Gastrocnemius medialis (tissue), 4 donors: ENCODE results near the gene DDIT4. TPM values are rescaled to one million over a fixed set of nuclear protein-coding genes. Genes with fewer than 3 reads are reported as not detected.

ENCODE experiments used
- ATAC-seq, 2 donors: fragments of 150-250 bp; one replicate each; pipeline ENCODE4 v1.9.1; 2016
- DNase-seq, 2 donors: peaks; one replicate each; pipeline ENCODE4 v3.0.0-alpha.2; 2019
- H3K27ac ChIP-seq, 4 donors: fragments of 200-600 bp; sonication (generic); 1 replicate in 1 of 4; 2 replicates in 3 of 4; pipeline ENCODE4 v1.5.1; 2016 to 2018; ENCODE audit warnings: mild to moderate bottlenecking in 2 of 4, moderate library complexity in 1 of 4
- H3K27me3 ChIP-seq, 3 donors: fragments of 200-600 bp; sonication (generic) in 2 of 3; 1 replicate in 1 of 3; 2 replicates in 2 of 3; pipeline versions ENCODE4 v1.5.1 to v1.6.0; 2016 to 2019; ENCODE audit warnings: mild to moderate bottlenecking in 1 of 3, moderate library complexity in 1 of 3
- H3K36me3 ChIP-seq, 2 donors: fragments of 200-600 bp; sonication (generic) in 1 of 2; one replicate each; pipeline ENCODE4 v1.5.1; 2017 to 2018
- H3K4me1 ChIP-seq, 2 donors: fragments of 200-600 bp; sonication (generic) in 1 of 2; one replicate each; pipeline ENCODE4 v1.5.1; 2016 to 2017; ENCODE audit warnings: mild to moderate bottlenecking in 2 of 2
- H3K4me3 ChIP-seq, 4 donors: fragments of 200-600 bp; sonication (generic) in 3 of 4; 1 replicate in 1 of 4; 2 replicates in 3 of 4; pipeline ENCODE4 v1.5.1; 2016 to 2019; ENCODE audit warnings: mild to moderate bottlenecking in 2 of 4
- H3K9me3 ChIP-seq, 3 donors: fragments of 200-600 bp; sonication (generic) in 2 of 3; 1 replicate in 1 of 3; 2 replicates in 2 of 3; pipeline ENCODE4 v1.5.1; 2016 to 2019
- CTCF ChIP-seq, 5 experiments: fragments of 450-650 bp in 3 of 5; fragments of 200-600 bp in 2 of 5; sonication (generic) in 2 of 5; IDR thresholded peaks in 4 of 5; conservative IDR thresholded peaks in 1 of 5; 1 replicate in 4 of 5; 2 replicates in 1 of 5; pipeline ENCODE4 v1.5.1; 2016 to 2019; ENCODE audit warnings: antibody characterized with exemption in 5 of 5, mild to moderate bottlenecking in 3 of 5, moderate library complexity in 3 of 5
- POLR2A ChIP-seq, 2 donors: fragments of 450-650 bp; IDR thresholded peaks; one replicate each; pipeline ENCODE4 v1.6.1; 2017; ENCODE audit warnings: antibody characterized with exemption in 2 of 2, mild to moderate bottlenecking in 2 of 2, moderate library complexity in 2 of 2
- in situ Hi-C, 4 donors: fragments of 200-750 bp; cut with MboI; loops; one replicate each; pipeline versions ENCODE4 v1.15.0 to v1.8.0; 2017; ENCODE audit warnings: low sequenced_read_pairs in 4 of 4
- intact Hi-C: fragments of 100-400 bp; cut with DNase I; formaldehyde crosslinking; loops from one replicate; pipeline ENCODE4 v1.15.1; 2023; ENCODE audit warnings: low total_unique reads
- total RNA-seq, 4 donors: library from RNA; depleted of rRNA; stranded (reverse); fragments of >200 nt; gene quantifications; one replicate each; pipeline versions ENCODE4 v1.1.0 to v1.2.3, GENCODE V29; 2016

Gene DDIT4
- total RNA-seq, 4 donors from 2014 or later, result 296 to 667 (median 319) TPM

DNA sequence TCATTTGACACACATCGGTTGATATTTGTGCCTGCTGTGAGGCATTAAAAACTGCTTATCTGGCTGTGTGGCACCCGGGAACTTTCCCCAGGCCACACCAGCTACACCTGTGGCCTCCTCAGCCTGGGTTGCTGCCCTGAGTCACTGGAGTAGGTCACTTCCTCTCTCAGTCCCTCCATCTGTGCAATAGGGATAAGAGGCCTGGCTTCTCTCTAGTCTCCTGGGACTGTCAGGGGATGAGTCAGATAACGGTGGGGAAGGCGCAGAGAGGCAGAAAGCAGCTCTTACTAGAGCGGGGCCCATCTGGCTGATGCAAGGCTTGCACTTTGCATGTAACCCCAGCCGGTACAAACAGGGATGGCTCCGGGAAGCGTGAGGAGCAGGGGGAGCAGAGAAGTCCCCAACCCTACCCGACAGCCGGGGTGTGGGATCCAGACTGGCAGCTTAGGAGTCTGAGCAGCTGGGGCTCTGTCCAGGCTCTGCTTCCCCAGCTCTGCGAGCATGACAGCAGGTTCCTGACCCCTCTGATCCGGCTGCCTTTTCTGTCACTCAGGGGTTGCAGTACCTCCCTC lies 47.0 kb downstream of the DDIT4 start:
- peaks cover 61 to 69% of the 10 kb centered on the region in 2 donors for H3K4me1 ChIP-seq
- intact Hi-C loops (no loop called here), in situ Hi-C loops (loop anchor here in 1 of 4 donors (5.0 kb wide), 1 partner anchor 103 kb away; the partner anchor contains the start of genes ANAPC16 and ASCC1)
- H3K9me3 ChIP-seq, result no peaks in the 10 kb centered on the region
- H3K36me3 ChIP-seq, result no peaks in the 10 kb centered on the region
- TF ChIP-seq CTCF (IDR thresholded peaks at IDR 0.05 in 4 of 5, conservative IDR thresholded peaks at IDR 0.05 in 1 of 5) (no peak), POLR2A (IDR thresholded peaks at IDR 0.05) (peak; percentile 62 to 67)
- DNase-seq (peak; percentile 76 to 88), ATAC-seq (peak; percentile 39 to 44)
- no peaks in the 10 kb centered on the region for H3K27me3 ChIP-seq
- H3K4me3 ChIP-seq, result no peak overlapping the region
- H3K27ac ChIP-seq, result peak overlapping the region; percentile 92 to 97 (median 96)

GRCh38 chr10:72321248-72322029 lies 47.7 kb downstream of the DDIT4 start:
- Histone ChIP-seq H3K27ac (peak overlapping the region; percentile 92 to 97 (median 96)), H3K4me3 (no peak overlapping the region), H3K9me3 (no peaks in the 10 kb centered on the region), H3K4me1 (peaks cover 57 to 66% of the 10 kb centered on the region in 2 donors), H3K36me3 (no peaks in the 10 kb centered on the region), H3K27me3 (no peaks in the 10 kb centered on the region)
- no peak for DNase-seq
- intact Hi-C loops, result no loop called here
- in situ Hi-C loops, result loop anchor here in 1 of 4 donors (5.0 kb wide), 1 partner anchor 104 kb away; the partner anchor contains the start of genes ANAPC16 and ASCC1
- TF ChIP-seq POLR2A (IDR thresholded peaks at IDR 0.05) (no peak), CTCF (IDR thresholded peaks at IDR 0.05 in 4 of 5, conservative IDR thresholded peaks at IDR 0.05 in 1 of 5) (no peak)
- ATAC-seq, result no peak

- H3K4me1 ChIP-seq, result peaks cover 52 to 64% of the 10 kb centered on the region in 2 donors
- H3K9me3 ChIP-seq, result no peaks in the 10 kb centered on the region
- ATAC-seq (no peak), DNase-seq (peak in 1 of 2 donors; percentile 17)
- TF ChIP-seq POLR2A (IDR thresholded peaks at IDR 0.05), result no peak
- peak overlapping the region in 1 of 4 donors; percentile 96 for H3K27ac ChIP-seq
- H3K36me3 ChIP-seq, result no peaks in the 10 kb centered on the region
- H3K27me3 ChIP-seq, result no peaks in the 10 kb centered on the region
- in situ Hi-C loops (loop anchor here in 1 of 4 donors (5.0 kb wide), 1 partner anchor 105 kb away; the partner anchor contains the start of genes ANAPC16 and ASCC1), intact Hi-C loops (no loop called here)
- no peak overlapping the region for H3K4me3 ChIP-seq
Observed at GRCh38 chr10:72322030-72322279, 48.2 kb downstream of the DDIT4 start.

DNA sequence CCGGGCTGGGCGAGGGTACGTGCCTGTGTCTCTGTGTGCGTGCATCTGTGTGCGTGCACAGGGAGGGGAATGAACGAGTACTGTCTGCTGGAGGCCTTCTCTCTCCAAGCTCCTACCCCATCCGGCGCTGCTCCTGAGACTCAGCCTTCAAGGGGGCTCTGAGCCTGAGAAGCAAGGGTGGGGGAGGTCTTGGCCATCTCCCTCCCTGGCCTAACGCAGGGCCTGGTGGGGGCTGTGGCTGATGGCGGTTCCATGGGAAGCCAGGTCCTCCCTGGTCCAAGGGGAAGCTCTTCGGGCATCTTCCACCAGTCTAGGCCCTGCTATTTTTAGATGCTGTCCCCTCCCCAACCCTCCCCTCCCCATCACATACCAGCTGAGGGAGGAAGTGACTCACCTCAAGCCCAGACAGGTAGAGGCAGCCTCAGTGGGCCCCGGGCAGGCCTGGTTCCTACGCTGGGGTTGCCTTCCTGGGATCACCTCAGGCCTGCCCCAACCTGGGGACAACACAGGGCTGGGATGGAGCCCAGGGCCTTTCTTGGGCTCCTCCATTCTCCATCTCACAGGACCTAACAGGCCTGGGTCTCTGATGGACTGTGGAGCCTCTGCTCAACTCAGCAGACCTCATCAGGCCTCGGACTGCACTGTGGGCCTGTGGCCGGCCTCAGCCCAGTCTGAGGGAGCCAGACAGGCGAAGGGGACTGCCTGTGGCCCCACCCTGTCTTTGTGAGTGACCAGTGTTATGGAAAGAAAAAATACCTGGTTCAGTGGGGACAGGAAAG lies 48.7 kb downstream of the DDIT4 start:
- peak in 1 of 2 donors; percentile 14 for DNase-seq
- Histone ChIP-seq H3K4me3 (no peak overlapping the region), H3K36me3 (no peaks in the 10 kb centered on the region), H3K9me3 (no peaks in the 10 kb centered on the region), H3K27ac (peak overlapping the region in 2 of 4 donors; percentile 13 to 96), H3K27me3 (no peaks in the 10 kb centered on the region), H3K4me1 (peaks cover 52 to 62% of the 10 kb centered on the region in 2 donors)
- in situ Hi-C loops (loop anchor here in 1 of 4 donors (5.0 kb wide), 1 partner anchor 105 kb away; the partner anchor contains the start of genes ANAPC16 and ASCC1), intact Hi-C loops (no loop called here)
- TF ChIP-seq POLR2A (IDR thresholded peaks at IDR 0.05), result no peak
- TF ChIP-seq CTCF (IDR thresholded peaks at IDR 0.05 in 4 of 5, conservative IDR thresholded peaks at IDR 0.05 in 1 of 5), result no peak
- ATAC-seq, result no peak
